Cerebellar cortex (tissue), 1 donor: ENCODE data around the gene KCNG2.

Experiments used
- DNase-seq: peaks from one replicate; pipeline ENCODE4 v3.0.0-alpha.2; 2015; ENCODE audit warnings: low spot score

Gene KCNG2

GRCh38 chr18:79942211-79942610, 144.5 kb downstream of the KCNG2 start:
- no peak for DNase-seq

DNA sequence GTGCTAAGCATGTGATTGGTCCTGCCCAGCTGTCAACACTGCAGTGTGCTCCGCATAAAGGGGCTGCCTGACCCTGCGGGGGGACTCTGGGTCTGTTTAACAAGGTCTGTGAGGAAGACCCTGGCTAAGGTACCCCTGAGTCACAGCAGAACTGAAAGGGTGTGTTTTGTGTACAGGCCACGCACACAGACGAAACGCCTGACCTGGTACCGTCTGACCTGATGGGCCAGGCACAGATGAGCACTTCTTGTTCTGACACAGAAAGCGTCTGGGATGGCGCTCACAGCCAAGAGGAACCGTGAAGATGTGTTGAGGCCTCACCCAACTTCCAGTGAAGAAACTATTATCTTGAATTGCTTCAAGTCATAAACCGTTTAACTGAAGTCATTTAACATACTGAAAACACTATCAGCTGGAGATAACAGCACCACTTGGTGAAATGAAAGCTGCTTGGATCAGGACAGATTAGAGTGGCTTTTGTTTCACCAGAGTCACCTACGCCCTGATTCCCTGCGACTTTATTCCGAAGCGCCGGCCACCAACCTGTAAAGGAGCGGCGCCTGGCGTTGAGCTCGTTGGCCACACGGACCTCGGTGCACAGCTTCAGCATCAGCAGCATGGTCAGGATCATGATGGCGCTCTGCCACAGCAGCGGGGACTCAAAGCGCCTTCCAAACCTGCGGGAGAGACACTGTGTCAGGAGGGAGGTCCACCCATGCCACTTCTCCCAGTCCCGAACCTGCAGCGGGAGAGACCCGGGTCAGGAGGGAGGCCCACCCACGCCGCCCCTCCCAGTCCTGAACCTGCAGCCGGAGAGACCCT, 145.3 kb downstream of the KCNG2 start:
- DNase-seq = no peak

DNA sequence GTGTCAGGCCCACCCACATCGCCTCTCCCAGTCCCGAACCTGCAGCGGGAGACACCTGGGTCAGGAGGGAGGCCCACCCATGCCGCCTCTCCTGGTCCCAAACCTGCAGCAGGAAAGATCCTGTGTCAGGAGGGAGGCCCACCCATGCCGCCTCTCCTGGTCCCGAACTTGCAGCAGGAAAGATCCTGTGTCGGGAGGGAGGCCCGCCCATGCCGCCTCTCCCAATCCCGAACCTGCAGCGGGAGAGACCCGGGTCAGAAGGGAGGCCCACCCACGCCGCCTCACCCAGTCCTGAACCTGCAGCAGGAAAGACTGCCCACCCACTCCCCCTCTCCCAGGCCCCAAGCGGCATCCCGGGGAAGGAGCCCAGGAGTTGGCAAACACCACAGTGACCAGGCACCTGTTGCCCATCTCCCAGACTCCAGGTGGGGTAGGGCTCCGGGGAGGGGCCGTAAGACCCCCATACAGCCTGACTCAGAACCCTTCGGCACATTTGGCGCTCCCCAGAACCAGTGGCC, 145.9 kb downstream of the KCNG2 start:
- no peak for DNase-seq

GRCh38 chr18:79944126-79944731, 146.5 kb downstream of the KCNG2 start:
- no peak for DNase-seq

DNA sequence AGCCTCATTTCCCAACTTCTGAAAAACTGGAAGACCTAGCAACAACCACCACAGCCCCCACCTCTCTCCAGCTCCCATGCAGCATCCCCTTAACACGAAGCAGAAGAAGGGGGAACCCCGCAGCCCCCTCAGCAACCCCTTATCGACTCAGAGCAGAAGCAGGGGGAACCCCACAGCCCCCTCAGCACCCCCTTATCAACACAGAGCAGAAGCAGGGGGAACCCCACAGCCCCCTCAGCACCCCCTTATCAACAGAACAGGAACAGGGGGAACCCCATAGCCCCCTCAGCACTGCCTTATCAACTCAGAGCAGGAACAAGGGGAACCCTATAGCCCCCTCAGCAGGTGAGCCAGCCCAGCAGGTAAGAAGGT, 147.0 kb downstream of the KCNG2 start:
- no peak for DNase-seq

GRCh38 chr18:79945118-79946042, 147.6 kb downstream of the KCNG2 start:
- no peak for DNase-seq

DNA sequence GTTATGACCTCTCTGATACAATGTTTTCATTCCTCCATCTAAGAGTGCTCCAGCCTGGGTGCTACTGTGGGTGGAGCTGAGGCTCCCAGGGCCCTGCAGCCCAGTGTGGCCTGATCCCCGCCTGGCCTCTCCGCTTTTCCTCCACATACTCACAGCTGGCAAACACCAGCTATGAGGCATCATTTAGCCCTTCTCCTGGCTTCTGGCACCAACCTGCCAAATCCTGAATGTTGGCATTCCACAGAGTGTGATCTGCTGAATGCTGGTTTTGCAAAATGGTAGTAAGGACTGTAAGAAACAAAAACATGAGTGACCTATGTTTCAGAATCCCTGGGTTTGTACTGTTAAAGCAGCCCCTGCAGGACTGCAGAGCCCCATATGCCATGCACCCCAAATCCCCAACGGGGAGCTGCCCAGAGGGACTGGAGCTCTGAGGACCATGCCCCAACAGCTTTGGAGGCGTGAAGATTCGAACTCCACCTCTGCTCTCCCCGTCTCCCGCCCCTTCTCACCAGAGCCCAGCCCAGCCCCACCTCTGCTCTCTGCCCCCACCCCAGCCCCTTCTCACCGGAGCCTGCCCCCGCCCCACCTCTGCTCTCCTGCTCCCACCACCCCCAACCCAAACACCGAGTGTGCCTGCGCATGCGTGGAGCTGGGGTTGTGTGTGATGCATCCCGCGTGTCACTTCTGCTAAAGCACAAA, 149.5 kb downstream of the KCNG2 start:
- DNase-seq = no peak

DNA sequence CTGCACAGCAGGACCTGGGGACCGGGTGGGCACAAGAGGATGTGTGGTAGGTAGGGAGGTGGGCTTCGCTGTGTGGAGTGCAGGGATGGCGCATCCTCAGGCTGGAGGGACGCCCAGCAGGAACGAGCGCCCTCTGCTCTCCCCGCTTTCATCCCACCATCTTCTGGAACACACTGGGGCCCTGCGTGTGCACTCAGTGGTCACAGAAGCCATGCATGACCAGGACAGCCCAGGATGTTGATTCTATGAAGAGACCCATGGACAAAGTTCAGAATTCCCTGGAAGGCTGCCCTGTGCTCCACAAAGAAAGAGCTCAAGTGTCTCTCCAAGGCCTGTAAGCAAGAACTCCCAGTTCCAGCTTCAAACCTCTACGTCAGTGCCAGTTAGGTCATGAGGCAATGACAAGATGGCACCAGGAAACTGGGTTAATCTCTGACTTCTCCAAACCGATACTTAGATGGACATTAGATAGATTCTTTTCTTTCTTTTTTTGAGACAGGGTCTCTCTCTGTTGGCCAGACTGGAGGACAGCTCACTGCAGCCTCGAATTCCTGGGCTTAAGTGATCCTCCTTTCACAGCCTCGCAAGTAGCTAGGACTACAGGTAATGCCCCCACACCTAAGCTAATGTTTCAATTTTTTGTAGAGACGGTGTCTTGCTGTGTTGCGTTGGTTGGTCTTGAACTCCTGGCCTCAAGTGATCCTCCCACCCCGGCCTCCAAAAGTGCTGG, 150.3 kb downstream of the KCNG2 start:
- DNase-seq = no peak

- DNase-seq = no peak
Measured at GRCh38 chr18:79948719-79949411, 151.1 kb downstream of the KCNG2 start.
